ENCODE measurements around the gene HIF3A.
"Not testable (repeated sequence)": the region's sequence is repeated elsewhere in the genome, so short reads cannot be mapped to it uniquely, and the experiment has no call there.

HIF3A gene

GRCh38 chr19:46361915-46362314 lies 65.1 kb downstream of the HIF3A start:
- no peak for DNase-seq (ENCODE audit: low read depth)

- no peak for DNase-seq (ENCODE audit: low read depth)
Measured at GRCh38 chr19:46364359-46364758, 67.5 kb downstream of the HIF3A start.

- no peak for DNase-seq (ENCODE audit: low read depth)
Measured at GRCh38 chr19:46365561-46365960, 68.7 kb downstream of the HIF3A start.

- no peak for DNase-seq (ENCODE audit: low read depth)
Measured at GRCh38 chr19:46366620-46367292, 69.9 kb downstream of the HIF3A start.

GRCh38 chr19:46367426-46367825 lies 70.6 kb downstream of the HIF3A start:
- no peak for DNase-seq (ENCODE audit: low read depth)

GRCh38 chr19:46368116-46368515 lies 71.3 kb downstream of the HIF3A start:
- DNase-seq (ENCODE audit: low read depth) = no peak

GRCh38 chr19:46369817-46370216 lies 73.0 kb downstream of the HIF3A start:
- no peak for DNase-seq (ENCODE audit: low read depth)

GRCh38 chr19:46371371-46371901 lies 74.6 kb downstream of the HIF3A start:
- no peak for DNase-seq (ENCODE audit: low read depth)

- DNase-seq (ENCODE audit: low read depth) = no peak
Measured at GRCh38 chr19:46372901-46373490, 76.2 kb downstream of the HIF3A start.

GRCh38 chr19:46373491-46374359 lies 76.9 kb downstream of the HIF3A start:
- DNase-seq (ENCODE audit: low read depth) = no peak

- no peak for DNase-seq (ENCODE audit: low read depth)
Measured at GRCh38 chr19:46374536-46375475, 78.0 kb downstream of the HIF3A start.

- not testable (repeated sequence) for DNase-seq (ENCODE audit: low read depth)
Measured at GRCh38 chr19:46375476-46376067, 78.7 kb downstream of the HIF3A start.

GRCh38 chr19:46376241-46377153 lies 79.7 kb downstream of the HIF3A start:
- no peak for DNase-seq (ENCODE audit: low read depth)

GRCh38 chr19:46378268-46378667 lies 81.4 kb downstream of the HIF3A start:
- no peak for DNase-seq (ENCODE audit: low read depth)

- DNase-seq (ENCODE audit: low read depth) = no peak
Measured at GRCh38 chr19:46380690-46381089, 83.8 kb downstream of the HIF3A start.

- DNase-seq (ENCODE audit: low read depth) = no peak
Measured at GRCh38 chr19:46381346-46381745, 84.5 kb downstream of the HIF3A start.

- no peak for DNase-seq (ENCODE audit: low read depth)
Measured at GRCh38 chr19:46381756-46382345, 85.0 kb downstream of the HIF3A start.

- DNase-seq (ENCODE audit: low read depth) = no peak
Measured at GRCh38 chr19:46383171-46383815, 86.5 kb downstream of the HIF3A start.

- DNase-seq (ENCODE audit: low read depth) = no peak
Measured at GRCh38 chr19:46383846-46384245, 87.0 kb downstream of the HIF3A start.
